Stromal cell of bone marrow (primary cell): Measurements from ENCODE around the gene SUGP2.

Experiments used
- DNase-seq: peaks from one replicate; pipeline ENCODE4 v3.0.0-alpha.2; 2012; ENCODE audit warnings: low read depth

SUGP2 gene

DNA sequence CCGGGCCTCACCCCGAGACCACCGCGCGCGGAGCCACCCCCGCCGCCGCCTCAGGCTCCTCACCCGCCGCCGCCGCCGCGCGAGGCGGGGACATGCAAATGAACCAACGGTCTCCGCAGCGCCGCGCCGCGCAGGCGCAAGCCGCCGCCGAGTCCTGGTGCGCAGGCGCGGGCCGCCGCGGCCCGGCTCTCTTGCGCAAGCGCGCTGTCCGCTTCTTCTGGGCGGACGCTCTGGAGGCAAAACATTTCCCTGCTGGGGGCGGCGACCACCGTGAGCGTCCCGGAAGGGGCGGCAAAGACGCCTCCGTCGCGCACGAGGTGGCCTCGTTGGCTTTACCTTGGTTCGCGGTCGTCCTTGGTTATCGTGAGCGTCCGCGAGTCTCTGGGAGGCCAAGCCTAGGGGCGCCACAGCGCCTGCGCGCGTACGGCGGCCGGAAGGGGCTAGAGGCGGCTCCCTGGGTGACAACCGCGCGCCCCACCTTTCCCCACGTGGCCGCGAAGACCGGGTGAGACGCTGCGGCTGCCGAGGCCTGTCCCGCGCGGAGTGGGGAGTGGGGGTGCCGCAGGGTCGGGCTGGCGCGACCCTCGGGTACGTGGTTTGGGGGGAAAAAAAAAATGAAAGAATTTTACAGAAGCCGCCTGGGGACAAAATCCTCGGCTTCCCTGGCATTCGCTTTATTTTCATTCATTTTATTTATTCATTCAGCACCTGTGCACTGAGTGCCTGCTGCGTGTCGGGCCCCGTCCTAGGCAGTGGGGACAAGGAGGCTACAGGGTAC lies at the start of gene SUGP2, which contains the start of gene ARMC6:
Gene SUGP2 (minus strand): TSS at position 92 of the 778 bp plus-strand sequence. CDS start 2,446 bp downstream, outside the sequence.
Gene ARMC6 (plus strand): TSS at position 178 of the 778 bp plus-strand sequence. CDS start 607 bp downstream, outside the sequence.
- peak; percentile 63 for DNase-seq

DNA sequence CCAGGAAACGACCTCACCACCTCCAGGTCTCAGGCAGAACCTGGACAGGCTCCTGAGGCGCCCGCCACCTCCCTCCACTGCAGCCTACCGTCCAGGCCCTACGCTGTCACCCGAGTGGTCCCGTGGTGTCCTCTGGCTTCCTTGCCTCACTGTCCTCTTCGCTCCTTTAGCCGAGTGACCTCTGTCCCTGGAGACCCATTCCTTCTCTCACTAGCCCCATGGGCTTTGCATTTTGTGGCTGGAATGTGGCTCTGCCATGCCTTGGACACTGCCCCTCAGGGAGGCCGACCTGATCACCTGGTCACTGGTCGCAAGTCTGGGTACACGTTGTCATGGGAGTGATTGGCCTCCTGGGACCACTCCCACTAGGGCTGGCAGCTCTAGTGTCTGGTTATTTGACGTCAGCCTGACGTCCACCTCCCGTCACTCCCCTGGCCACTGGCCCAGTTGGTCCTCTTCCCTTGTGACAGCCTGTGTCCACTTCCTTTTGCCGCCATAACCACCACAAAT lies 48.4 kb upstream of the SUGP2 start:
- no peak for DNase-seq

DNA sequence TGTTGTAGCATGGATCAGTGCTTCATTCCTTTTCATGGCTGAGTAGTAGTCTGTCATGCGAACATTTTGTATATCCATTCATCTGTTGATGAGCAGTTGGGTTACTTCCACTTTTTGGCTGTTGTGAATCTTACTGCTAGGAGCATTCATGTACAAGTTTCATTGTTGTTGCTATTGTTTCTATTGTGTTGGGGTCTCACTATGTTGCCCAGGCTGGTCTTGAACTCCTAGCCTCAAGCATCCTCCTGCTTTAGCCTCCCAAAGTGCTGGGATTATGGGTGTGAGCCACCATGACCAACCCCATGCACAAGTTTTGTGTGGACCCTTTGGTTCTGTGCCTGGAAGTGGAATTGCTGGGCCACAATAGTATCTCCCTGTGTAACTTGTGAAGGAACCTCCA lies 46.3 kb upstream of the SUGP2 start:
- no peak for DNase-seq

DNA sequence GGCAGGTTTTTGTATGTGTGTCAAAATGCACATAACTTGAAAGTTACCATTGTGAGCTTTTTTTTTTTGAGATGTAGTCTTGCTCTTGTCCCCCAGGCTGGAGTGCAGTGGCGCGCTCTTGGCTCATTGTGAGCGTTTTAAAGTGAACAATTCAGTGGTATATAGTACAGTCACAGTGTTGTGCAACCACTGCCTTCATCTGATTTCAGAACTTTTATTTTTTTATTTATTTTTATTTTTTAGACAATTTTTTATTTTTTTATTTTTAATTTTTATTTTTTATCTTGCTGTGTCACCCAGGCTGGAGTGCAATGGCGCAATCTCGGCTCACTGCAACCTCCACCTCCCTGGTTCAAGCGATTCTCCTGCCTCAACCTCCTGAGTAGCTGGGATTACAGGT lies 45.5 kb upstream of the SUGP2 start:
- DNase-seq, result no peak

DNA sequence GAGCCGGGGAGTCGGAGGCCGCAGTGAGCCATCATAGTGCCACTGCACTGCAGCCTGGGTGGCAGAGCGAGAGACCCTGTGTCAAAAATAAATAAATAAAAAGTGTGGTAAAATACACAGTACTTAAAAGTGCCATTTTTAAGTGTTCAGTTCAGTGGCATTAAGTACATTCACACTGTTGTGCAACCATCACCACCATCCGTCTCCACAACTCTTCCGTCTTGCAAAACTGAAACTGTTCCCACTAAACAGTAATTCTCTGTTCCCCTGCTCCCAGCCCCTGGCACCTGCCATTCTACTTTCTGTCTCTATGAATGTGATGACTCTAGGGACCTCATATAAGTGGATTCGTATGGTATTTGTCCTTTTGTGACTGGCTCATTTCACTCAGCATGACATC lies 43.8 kb upstream of the SUGP2 start:
- DNase-seq, result no peak

DNA sequence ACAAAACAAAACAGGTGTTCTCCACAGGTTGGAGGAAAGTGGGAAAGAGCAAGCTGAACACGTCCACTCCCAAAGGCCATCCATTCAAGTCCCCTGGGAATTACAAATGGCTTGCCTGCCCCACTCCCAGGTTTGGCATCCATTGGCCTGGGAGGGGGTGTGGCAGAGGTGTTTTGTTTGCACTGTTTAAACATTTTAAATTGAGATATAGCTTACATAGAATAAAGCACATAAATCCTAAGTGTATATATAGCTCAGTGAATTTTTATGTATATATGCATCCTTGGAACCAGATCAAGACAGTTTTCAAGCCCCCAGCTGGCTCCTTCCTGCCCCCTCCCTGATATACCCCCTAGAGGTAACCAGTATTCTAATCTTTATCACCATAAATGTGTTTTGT lies 43.2 kb upstream of the SUGP2 start:
- DNase-seq, result no peak

DNA sequence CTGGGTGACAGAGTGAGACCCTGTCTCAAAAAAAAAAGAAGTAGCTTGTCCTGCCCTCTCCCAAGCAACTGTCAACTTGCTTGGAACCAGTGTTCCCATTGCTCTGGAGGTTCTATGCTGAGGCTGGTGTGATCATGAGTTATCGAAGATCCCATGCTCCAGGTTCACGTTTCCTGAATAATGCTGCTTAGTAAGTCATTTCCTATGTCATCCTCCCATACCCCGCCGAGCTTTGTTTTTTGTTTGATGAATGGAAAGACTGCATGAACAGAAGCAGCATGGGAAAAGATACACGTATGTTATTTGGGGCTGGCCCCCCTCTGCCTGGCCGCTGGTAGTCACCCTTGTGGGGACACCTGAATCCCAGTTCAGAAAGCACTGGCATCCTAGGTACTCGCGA lies 41.8 kb upstream of the SUGP2 start:
- no peak for DNase-seq

DNA sequence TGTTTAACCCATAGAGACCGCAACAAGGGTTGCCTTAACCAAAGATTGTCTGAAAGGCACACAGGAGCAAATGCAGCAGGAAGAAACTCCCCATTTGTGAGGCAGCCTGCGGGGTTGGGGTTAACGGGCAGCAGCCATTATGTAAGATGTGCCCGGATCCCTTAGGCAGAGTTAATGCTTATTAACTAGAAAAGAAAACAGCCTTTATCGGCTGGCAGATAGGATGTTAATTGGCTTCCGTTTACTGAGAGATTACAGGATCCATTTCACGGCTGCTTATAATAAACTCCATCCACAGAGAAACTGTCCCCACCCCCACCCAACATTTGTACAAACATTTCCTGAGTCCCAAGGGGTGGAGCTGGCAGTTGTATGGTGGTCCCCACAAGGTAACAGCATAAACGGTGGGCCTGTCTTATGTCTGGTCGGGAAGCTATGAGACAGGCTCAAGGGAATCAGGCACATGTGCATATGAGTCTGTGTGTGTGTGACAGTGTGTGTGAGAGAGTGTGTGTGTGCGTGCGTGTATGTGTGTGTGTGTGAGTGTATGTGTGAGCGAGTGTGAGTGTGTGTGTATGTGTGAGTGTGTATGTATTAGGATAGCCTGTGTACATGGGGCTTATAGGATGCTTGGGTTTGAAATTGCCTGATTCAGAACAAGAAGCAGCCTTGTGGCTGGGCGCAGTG lies 41.0 kb upstream of the SUGP2 start:
- no peak for DNase-seq

DNA sequence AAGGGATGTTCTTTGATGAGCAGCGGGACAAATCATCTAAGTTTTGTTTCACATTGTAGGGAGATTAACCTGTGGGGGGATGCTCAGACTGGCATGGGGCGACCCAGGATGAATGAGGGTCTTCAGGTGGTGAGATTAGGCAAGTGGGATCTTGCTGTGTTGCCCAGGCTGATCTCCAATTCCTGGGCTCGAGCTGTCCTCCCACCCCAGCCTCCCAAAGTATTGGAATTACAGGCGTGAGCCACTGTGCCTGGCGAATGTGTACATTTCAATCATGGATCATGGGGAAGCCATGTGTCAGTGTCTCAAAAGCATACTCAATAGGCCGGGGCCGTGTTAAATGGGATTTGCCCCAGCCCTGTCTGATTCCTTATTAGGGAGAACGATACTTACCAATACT lies 38.6 kb upstream of the SUGP2 start:
- DNase-seq, result no peak

DNA sequence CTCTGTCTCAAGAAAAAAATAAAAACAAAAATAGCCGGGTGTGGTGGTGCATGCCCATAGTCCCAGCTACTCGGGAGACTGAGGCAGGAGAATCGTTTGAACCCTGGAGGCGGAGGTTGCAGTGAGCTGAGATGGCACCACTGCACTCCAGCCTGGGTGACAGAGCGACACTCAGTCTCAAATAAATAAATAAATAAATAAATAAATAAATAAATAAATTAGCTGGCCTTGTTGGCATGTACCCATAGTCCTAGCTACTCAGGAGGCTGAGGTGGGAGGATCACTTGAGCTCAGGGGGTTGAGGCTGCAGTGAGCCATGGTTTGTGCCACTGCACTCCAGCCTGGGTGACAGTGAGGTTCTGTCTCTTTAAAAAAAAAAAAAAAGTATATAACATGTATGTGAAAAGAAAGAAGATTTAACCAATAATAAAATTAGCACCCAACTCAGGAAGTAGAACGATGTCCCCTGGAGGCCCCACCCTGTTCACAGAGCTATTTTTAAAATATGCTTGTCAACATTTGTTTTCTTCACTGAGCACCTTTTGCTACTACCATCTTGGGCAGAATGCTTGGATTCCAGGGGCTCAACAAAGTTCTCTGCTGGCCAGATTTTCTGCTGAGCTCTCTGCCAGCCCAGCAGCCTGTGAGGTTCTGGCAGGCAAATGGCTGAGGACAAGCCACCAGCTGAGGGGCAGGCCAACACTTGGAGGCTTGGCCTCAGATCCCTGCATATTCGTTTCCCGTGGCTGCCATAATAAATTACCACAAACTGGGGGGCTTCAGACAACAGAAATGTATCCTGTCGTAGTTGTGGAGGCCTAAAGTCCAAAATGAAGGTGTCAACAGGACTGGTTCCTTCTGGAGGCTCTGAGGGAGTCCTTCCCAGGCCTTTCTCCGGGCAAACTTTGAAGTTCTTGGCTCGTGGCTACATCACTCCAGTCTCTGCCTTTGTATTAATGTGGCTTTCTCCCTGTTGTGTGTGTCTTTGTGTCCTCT lies 35.6 kb upstream of the SUGP2 start:
- DNase-seq, result no peak

DNA sequence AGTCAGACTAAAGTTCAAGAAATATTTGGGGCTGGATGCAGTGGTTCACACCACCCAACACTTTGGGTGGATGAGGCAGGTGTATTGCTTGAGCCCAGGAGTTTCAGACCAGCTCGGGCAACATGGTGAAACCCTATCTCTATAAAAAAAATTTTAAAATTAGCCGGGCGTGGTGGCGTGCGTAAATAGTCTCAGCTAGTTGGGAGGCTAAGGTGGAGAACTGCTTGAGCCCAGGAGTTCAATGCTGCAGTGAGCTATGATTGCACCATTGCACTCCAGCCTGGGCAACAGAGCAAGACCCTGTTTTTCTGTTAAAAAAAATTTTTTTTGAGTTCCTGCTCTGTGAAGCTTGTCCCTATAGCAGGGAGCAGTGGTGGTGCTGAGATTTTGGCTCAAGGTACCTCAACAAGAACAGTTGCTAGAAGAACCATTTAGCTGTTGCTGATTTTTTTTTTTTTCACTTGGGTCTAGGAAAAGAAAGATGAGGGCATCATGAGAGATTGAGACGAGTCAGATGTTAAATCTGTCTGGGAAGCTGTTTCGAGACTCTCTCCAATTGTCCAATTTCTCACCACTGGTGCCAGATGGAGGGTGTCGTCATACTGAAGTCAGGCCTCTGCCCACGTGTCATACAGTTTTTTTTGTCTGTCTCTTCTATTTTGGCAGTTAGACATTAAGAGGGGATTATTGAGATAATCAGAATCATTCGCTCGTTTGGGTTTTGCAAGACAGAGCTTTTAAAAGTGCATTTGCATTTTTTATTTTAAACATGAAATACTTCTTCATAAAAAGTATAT lies 34.2 kb upstream of the SUGP2 start:
- no peak for DNase-seq

DNA sequence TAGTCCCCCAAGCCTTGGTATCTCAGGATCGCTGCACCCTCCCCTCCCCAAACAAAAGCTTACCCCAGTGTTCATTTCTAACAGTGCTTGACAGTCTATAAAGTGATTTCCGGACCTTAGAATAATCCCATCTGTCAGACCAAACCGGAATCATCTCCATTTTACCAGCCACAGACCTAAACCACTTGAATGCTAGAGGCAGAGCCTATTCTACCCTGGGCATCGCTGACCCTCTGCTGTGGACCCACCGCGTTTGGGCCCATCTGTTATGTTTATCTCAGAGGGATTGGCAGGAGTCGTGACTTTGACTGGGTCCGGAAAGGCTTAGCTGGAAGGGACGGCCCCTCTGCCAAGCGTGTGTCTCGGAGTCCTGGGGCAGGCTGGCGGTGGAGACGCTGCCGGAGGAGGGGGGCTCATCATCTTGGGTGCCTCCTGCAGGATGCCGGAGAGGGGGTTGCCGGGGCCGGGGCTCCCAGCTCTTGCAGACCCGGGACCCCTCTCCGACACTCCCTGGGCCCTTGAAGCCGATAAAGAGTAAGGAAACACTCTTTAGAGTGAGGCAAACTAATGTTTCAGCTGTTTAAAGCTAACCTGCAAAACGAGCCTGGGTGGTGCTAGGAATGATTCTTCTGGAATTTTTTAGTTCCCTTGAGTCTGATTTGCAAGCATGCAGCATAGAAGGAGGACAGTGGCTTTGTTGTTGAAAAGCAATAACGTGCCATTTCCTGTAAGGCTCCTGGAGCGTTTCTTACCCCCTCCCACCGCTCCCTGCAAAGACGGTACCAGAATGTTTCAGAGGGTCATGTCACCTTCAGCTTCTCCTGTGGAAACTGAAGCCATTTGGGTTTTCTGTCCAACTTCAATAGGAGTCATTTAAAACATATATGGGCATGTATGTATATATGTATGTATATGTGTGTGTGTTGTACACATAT lies 31.8 kb upstream of the SUGP2 start:
- DNase-seq, result no peak

DNA sequence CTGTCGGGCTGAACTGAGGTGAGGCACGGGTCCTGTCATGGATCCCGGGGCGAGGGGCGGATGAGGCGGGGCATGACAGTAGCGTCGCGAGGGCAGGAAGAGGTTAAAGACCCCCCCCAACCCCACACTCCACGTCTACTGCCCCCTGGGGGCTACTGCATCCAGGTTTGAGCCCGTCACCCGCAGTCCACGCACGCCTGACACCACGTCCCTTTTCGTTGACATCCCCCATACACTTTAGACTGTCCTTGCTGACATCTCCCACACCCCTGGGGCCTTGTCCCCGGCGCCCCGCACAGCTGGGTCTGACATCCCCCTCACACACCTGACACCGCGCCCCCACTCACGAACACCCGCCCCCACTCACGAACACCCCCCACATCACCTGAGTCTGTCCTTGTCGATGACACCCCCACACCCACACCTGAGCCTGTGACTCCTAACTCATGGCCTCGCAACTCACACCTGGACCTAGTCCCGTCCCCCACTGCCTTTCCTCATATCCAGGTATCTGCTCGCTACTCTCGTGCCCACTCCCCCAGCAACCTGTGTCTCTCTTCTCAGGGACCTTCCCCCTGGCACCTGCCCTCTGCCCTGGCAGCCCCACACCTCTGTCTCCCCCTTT lies 30.9 kb upstream of the SUGP2 start:
- DNase-seq, result no peak

DNA sequence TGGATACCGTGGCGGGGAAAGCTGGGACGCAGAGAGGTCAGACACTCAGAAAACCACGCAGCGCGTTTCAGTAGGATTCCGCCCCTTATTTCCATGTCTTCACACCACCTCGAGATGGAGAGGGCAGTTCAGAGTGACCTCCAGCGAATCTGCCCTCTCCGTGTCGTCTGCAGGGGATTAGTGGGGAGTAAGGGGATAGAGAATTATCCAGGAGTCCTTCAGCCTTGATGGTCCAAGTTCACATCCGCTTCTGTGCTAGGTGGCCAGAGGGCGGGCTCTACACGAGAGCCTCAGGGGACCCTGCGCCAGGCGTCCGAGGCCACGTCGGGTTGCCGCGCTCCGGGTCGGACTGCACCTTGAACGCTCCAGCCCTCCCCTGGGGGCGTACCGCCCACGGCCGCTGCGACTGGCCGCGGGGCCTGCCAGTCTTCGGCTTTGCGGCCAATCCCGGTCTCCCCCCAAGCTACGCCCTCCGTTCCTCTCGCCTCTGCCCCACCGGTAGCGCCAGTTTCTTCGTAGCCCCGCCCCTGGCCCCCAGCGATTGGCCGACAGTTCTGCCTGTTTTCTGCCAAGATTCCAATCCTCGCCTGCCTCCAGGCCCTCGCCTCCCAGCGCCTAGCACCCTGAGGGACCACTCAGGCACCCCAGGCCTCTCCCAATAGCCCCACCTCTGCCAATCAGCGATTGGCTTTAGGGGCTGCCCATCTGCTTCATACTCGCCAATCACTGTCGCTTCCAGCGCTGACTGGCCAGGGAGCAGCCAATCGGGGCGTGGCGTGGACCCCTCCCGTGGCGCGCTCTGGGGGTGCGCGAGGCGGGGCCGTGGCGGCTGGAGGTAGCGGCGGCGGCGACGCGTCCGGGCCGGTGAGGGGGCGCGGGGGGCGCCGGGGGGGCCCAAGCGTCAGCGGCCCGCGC lies 30.1 kb upstream of the SUGP2 start, which contains the start of gene SLC25A42:
Gene SLC25A42 (plus strand): TSS at position 812 of the 915 bp plus-strand sequence. CDS start 32,131 bp downstream, outside the sequence.
- DNase-seq, result peak; percentile 100

DNA sequence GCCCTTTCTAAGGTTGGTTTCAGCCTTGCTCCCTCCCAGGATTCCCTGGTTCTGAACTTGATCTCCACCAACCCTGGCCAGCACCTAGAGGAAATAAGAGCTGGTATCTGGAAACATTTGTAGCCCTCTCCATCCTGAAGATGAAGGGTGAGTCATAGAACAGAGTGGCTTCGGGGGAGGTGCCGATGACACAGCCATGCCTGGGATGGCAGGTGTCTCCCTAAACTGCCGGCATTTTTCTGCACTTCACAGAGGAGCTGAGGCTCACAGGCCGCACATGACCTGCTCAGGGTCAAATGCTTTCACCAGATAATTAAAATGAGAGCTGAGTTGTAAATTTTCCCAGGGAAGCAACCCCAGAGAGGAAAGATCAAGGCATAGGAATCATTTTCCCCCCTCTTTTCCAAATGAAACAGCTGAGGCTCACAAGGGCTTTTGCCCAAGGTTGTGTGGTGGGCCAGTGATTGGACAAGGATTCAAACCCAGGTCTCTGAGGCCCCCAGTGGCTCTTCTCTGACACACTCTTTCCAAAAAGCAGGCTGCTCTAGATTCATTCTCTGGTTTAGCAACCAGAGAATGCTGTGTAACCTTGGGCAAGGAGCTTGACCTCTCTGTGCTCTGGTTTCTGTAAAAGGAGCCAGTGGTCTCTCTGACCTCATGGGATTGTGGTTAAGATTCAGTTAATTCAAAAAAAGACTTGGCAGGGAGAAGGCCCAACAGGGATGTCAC lies 29.3 kb upstream of the SUGP2 start:
- no peak for DNase-seq

DNA sequence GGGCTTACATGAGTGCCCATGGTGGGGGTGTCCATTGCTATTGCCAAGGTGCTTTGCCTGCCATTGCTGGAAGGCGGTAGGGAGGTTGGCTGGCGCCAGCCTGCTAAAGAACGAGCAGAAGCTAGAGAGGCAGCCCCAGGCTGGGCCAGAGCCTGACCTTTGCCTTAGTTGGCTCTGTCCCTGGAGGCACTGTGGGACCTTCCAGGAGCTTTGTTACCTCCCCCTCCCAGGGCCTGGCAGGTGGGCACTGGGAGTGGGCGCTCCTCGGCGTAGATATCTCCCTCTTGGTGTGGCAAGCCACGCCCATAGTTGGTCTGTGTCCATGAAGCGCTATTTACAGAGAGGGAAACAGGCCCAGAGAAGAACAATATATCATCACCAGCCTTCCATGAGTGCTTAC lies 28.2 kb upstream of the SUGP2 start:
- DNase-seq, result no peak

DNA sequence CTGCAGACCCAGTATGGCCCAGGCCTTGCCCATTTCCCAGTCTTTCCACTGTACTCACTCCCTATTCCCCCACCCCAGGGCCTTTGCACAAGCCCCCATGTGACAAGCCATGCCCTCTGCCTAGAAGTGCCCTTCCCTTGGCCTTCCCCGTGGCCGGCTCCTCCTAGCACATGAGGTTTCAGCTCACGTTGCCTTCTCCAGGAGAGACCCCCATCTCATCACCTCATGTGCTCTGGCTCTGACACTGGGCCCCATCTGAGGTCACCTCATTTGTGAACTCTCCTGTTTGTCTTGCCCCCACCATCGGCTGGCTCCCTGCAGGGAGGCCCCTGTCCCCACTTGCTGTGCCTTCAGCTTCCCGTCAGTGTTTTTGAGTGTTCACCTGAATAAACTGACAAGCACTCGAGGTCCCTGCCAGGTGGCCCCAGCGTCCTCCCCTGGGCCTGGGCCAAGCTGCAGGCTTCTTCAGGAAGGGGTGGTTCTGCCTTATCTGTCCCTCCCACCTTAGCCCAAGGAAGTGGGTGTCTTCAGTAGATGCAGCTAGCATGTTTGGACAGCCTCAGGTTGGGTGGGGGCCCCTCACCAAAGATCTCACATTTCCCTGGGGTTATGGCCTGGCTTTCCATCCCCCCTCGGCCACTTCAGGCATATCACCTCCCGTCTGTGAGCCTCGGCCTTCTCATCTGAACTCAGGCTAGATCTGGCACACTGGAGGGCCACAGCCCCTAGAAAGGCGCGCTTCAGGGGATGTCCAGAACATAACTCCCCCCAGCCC lies 26.7 kb upstream of the SUGP2 start:
- no peak for DNase-seq
